IPS-NIHi7 (cell line): ENCODE data around the gene RNU4-1.
A peak's percentile ranks its signal among the peaks of the same experiment; 100 is the strongest.

Experiments
- DNase-seq: peaks from one replicate; pipeline ENCODE4 v3.0.0; 2012; ENCODE audit warnings: mixed read lengths; ENCODE audit errors: extremely low spot score

RNU4-1 gene

GRCh38 chr12:120290609-120291305 is 2.3 kb downstream of the RNU4-1 start:
- DNase-seq: no peak

GRCh38 chr12:120287491-120287890 is 5.5 kb downstream of the RNU4-1 start:
- no peak for DNase-seq

- no peak for DNase-seq
Observed at GRCh38 chr12:120286768-120287490, 6.1 kb downstream of the RNU4-1 start.

- no peak for DNase-seq
Observed at GRCh38 chr12:120284381-120284780, 8.7 kb downstream of the RNU4-1 start.

GRCh38 chr12:120283318-120283717 is 9.7 kb downstream of the RNU4-1 start:
- DNase-seq: peak; percentile 40

GRCh38 chr12:120278137-120279069 is 14.6 kb downstream of the RNU4-1 start:
- no peak for DNase-seq

GRCh38 chr12:120276734-120277133 is 16.3 kb downstream of the RNU4-1 start:
- no peak for DNase-seq

- no peak for DNase-seq
Observed at GRCh38 chr12:120267736-120268135, 25.3 kb downstream of the RNU4-1 start.

- DNase-seq: no peak
Observed at GRCh38 chr12:120266180-120266870, 26.7 kb downstream of the RNU4-1 start.

GRCh38 chr12:120265473-120266179 is 27.4 kb downstream of the RNU4-1 start, which contains the start of gene PXN:
Gene PXN, minus strand, starts transcription at chr12:120265730. Its CDS starts 101 bp downstream, at chr12:120265629.
- peak; percentile 96 for DNase-seq

- no peak for DNase-seq
Observed at GRCh38 chr12:120264904-120265472, 28.0 kb downstream of the RNU4-1 start.

GRCh38 chr12:120264086-120264903 is 28.7 kb downstream of the RNU4-1 start:
- no peak for DNase-seq

- DNase-seq: no peak
Observed at GRCh38 chr12:120263748-120264085, 29.3 kb downstream of the RNU4-1 start.

- DNase-seq: no peak
Observed at GRCh38 chr12:120262852-120263747, 29.9 kb downstream of the RNU4-1 start.

- no peak for DNase-seq
Observed at GRCh38 chr12:120261951-120262851, 30.8 kb downstream of the RNU4-1 start.

GRCh38 chr12:120260607-120261006 is 32.4 kb downstream of the RNU4-1 start:
- DNase-seq: no peak

- DNase-seq: no peak
Observed at GRCh38 chr12:120259418-120260202, 33.4 kb downstream of the RNU4-1 start.
